Measurements from ENCODE around the gene SCN4B.

SCN4B gene

GRCh38 chr11:118164885-118165284 is 12.3 kb upstream of the SCN4B start:
- Histone ChIP-seq H3K36me3 (ENCODE audit: control insufficient read depth in 2 of 2, insufficient read depth in 2 of 2, low read length in 2 of 2) (no peaks in the 10 kb centered on the region), H3K4me1 (ENCODE audit: control insufficient read depth in 2 of 2, insufficient read depth in 2 of 2, low read length in 2 of 2) (no peaks in the 10 kb centered on the region), H3K9ac (ENCODE audit: low read depth in 1 of 2, low read length in 2 of 2) (no peak overlapping the region), H3K27ac (ENCODE audit: low read depth in 2 of 2, low read length in 2 of 2) (no peak overlapping the region), H3K9me3 (ENCODE audit: control insufficient read depth in 2 of 2, low read length in 2 of 2) (no peaks in the 10 kb centered on the region), H3K27me3 (ENCODE audit: control insufficient read depth in 2 of 2, insufficient read depth in 2 of 2, low read length in 2 of 2) (peaks cover 10 to 17% of the 10 kb centered on the region in 2 donors), H3K4me3 (ENCODE audit: low read length in 2 of 2) (no peak overlapping the region)

DNA sequence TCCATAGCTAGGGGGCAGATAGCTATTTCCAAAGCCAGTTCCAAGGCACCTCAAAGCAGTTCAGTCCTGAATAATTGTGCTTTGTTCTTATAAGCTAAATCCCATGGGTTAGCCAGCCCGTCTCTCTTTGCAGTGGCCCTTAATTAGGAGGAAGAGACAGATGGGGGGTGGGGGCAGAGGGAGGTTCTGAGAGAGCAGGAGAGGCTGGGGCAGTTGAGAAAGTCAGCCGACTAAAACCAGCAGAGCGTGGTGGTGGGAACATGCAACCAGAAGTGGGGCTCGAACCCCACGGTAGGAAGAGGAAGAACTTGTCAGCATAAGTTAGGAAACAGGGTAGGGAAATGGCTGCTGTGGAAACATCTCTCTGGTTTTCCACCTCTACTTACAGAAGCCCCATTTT is 10.9 kb upstream of the SCN4B start:
- H3K27ac ChIP-seq (ENCODE audit: low read depth in 2 of 2, low read length in 2 of 2) = no peak overlapping the region
- H3K36me3 ChIP-seq (ENCODE audit: control insufficient read depth in 2 of 2, insufficient read depth in 2 of 2, low read length in 2 of 2) = no peaks in the 10 kb centered on the region
- H3K4me1 ChIP-seq (ENCODE audit: control insufficient read depth in 2 of 2, insufficient read depth in 2 of 2, low read length in 2 of 2) = no peaks in the 10 kb centered on the region
- no peaks in the 10 kb centered on the region for H3K9me3 ChIP-seq (ENCODE audit: control insufficient read depth in 2 of 2, low read length in 2 of 2)
- H3K9ac ChIP-seq (ENCODE audit: low read depth in 1 of 2, low read length in 2 of 2) = no peak overlapping the region
- no peak overlapping the region for H3K4me3 ChIP-seq (ENCODE audit: low read length in 2 of 2)
- peaks cover 11 to 12% of the 10 kb centered on the region in 2 donors for H3K27me3 ChIP-seq (ENCODE audit: control insufficient read depth in 2 of 2, insufficient read depth in 2 of 2, low read length in 2 of 2)

GRCh38 chr11:118162846-118163245 is 10.2 kb upstream of the SCN4B start:
- H3K4me1 ChIP-seq (ENCODE audit: control insufficient read depth in 2 of 2, insufficient read depth in 2 of 2, low read length in 2 of 2) = no peaks in the 10 kb centered on the region
- no peaks in the 10 kb centered on the region for H3K36me3 ChIP-seq (ENCODE audit: control insufficient read depth in 2 of 2, insufficient read depth in 2 of 2, low read length in 2 of 2)
- no peaks in the 10 kb centered on the region for H3K9me3 ChIP-seq (ENCODE audit: control insufficient read depth in 2 of 2, low read length in 2 of 2)
- H3K27me3 ChIP-seq (ENCODE audit: control insufficient read depth in 2 of 2, insufficient read depth in 2 of 2, low read length in 2 of 2) = peaks cover 11 to 18% of the 10 kb centered on the region in 2 donors
- no peak overlapping the region for H3K9ac ChIP-seq (ENCODE audit: low read depth in 1 of 2, low read length in 2 of 2)
- H3K27ac ChIP-seq (ENCODE audit: low read depth in 2 of 2, low read length in 2 of 2) = no peak overlapping the region
- H3K4me3 ChIP-seq (ENCODE audit: low read length in 2 of 2) = no peak overlapping the region

- H3K27ac ChIP-seq (ENCODE audit: low read depth in 2 of 2, low read length in 2 of 2) = no peak overlapping the region
- peaks cover 18 to 29% of the 10 kb centered on the region in 2 donors for H3K27me3 ChIP-seq (ENCODE audit: control insufficient read depth in 2 of 2, insufficient read depth in 2 of 2, low read length in 2 of 2)
- peaks cover 0 to 2% of the 10 kb centered on the region in 2 donors for H3K4me1 ChIP-seq (ENCODE audit: control insufficient read depth in 2 of 2, insufficient read depth in 2 of 2, low read length in 2 of 2)
- H3K4me3 ChIP-seq (ENCODE audit: low read length in 2 of 2) = no peak overlapping the region
- no peak overlapping the region for H3K9ac ChIP-seq (ENCODE audit: low read depth in 1 of 2, low read length in 2 of 2)
- no peaks in the 10 kb centered on the region for H3K9me3 ChIP-seq (ENCODE audit: control insufficient read depth in 2 of 2, low read length in 2 of 2)
- H3K36me3 ChIP-seq (ENCODE audit: control insufficient read depth in 2 of 2, insufficient read depth in 2 of 2, low read length in 2 of 2) = no peaks in the 10 kb centered on the region
These were observed 9.2 kb upstream of the SCN4B start for GRCh38 chr11:118161786-118162185.

GRCh38 chr11:118157186-118157895 is 4.7 kb upstream of the SCN4B start:
- Histone ChIP-seq H3K4me1 (ENCODE audit: control insufficient read depth in 2 of 2, insufficient read depth in 2 of 2, low read length in 2 of 2) (peaks cover 1 to 5% of the 10 kb centered on the region in 2 donors), H3K9ac (ENCODE audit: low read depth in 1 of 2, low read length in 2 of 2) (no peak overlapping the region), H3K36me3 (ENCODE audit: control insufficient read depth in 2 of 2, insufficient read depth in 2 of 2, low read length in 2 of 2) (no peaks in the 10 kb centered on the region), H3K4me3 (ENCODE audit: low read length in 2 of 2) (no peak overlapping the region), H3K27ac (ENCODE audit: low read depth in 2 of 2, low read length in 2 of 2) (no peak overlapping the region), H3K27me3 (ENCODE audit: control insufficient read depth in 2 of 2, insufficient read depth in 2 of 2, low read length in 2 of 2) (peaks cover 55 to 60% of the 10 kb centered on the region in 2 donors), H3K9me3 (ENCODE audit: control insufficient read depth in 2 of 2, low read length in 2 of 2) (no peaks in the 10 kb centered on the region)

DNA sequence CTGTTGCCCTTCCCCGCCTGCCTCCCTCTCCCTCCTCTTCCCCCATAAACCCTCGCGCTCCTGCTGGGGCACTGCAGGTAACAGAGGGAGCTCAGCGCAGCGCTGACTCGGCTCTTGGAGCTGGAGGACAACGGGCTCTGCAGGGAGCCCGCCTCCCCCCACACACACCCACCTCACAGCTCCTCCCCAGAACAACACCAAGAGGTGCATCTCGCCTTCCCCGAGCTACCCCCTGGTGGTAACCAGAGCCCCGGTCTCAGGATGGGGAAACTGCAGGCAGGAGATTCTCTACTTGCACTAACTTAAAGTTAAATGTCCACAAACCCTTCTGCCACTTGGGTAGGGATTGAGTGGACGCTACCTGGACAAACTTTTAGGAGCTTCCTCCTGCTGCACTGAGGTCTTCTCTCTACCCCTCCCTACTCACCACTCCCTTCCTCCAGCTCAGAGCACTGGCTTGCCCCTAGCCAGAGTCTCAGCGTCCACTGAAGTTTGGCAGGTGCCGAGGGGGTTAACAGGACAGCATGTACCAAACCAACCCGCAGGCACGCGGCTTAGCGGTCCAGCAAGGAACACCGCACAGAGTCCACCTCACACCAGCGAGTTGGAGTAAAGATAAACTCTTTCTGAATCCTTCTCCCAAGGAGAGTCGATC is 4.0 kb upstream of the SCN4B start:
- no peak overlapping the region for H3K27ac ChIP-seq (ENCODE audit: low read depth in 2 of 2, low read length in 2 of 2)
- no peak overlapping the region for H3K4me3 ChIP-seq (ENCODE audit: low read length in 2 of 2)
- no peaks in the 10 kb centered on the region for H3K9me3 ChIP-seq (ENCODE audit: control insufficient read depth in 2 of 2, low read length in 2 of 2)
- H3K27me3 ChIP-seq (ENCODE audit: control insufficient read depth in 2 of 2, insufficient read depth in 2 of 2, low read length in 2 of 2) = peaks cover 61 to 63% of the 10 kb centered on the region in 2 donors
- H3K4me1 ChIP-seq (ENCODE audit: control insufficient read depth in 2 of 2, insufficient read depth in 2 of 2, low read length in 2 of 2) = peaks cover 5 to 6% of the 10 kb centered on the region in 2 donors
- no peaks in the 10 kb centered on the region for H3K36me3 ChIP-seq (ENCODE audit: control insufficient read depth in 2 of 2, insufficient read depth in 2 of 2, low read length in 2 of 2)
- no peak overlapping the region for H3K9ac ChIP-seq (ENCODE audit: low read depth in 1 of 2, low read length in 2 of 2)

- Histone ChIP-seq H3K9ac (ENCODE audit: low read depth in 1 of 2, low read length in 2 of 2) (no peak overlapping the region), H3K4me3 (ENCODE audit: low read length in 2 of 2) (no peak overlapping the region), H3K36me3 (ENCODE audit: control insufficient read depth in 2 of 2, insufficient read depth in 2 of 2, low read length in 2 of 2) (no peaks in the 10 kb centered on the region), H3K27me3 (ENCODE audit: control insufficient read depth in 2 of 2, insufficient read depth in 2 of 2, low read length in 2 of 2) (peaks cover 61 to 69% of the 10 kb centered on the region in 2 donors), H3K9me3 (ENCODE audit: control insufficient read depth in 2 of 2, low read length in 2 of 2) (no peaks in the 10 kb centered on the region), H3K4me1 (ENCODE audit: control insufficient read depth in 2 of 2, insufficient read depth in 2 of 2, low read length in 2 of 2) (peaks cover 5 to 6% of the 10 kb centered on the region in 2 donors), H3K27ac (ENCODE audit: low read depth in 2 of 2, low read length in 2 of 2) (no peak overlapping the region)
These were observed 3.3 kb upstream of the SCN4B start for GRCh38 chr11:118155776-118156530.

- Histone ChIP-seq H3K9ac (ENCODE audit: low read depth in 1 of 2, low read length in 2 of 2) (no peak overlapping the region), H3K36me3 (ENCODE audit: control insufficient read depth in 2 of 2, insufficient read depth in 2 of 2, low read length in 2 of 2) (no peaks in the 10 kb centered on the region), H3K4me1 (ENCODE audit: control insufficient read depth in 2 of 2, insufficient read depth in 2 of 2, low read length in 2 of 2) (peaks cover 5 to 6% of the 10 kb centered on the region in 2 donors), H3K9me3 (ENCODE audit: control insufficient read depth in 2 of 2, low read length in 2 of 2) (no peaks in the 10 kb centered on the region), H3K27ac (ENCODE audit: low read depth in 2 of 2, low read length in 2 of 2) (no peak overlapping the region), H3K27me3 (ENCODE audit: control insufficient read depth in 2 of 2, insufficient read depth in 2 of 2, low read length in 2 of 2) (peaks cover 68 to 74% of the 10 kb centered on the region in 2 donors), H3K4me3 (ENCODE audit: low read length in 2 of 2) (no peak overlapping the region)
These were observed 2.0 kb upstream of the SCN4B start for GRCh38 chr11:118154641-118155040.

- H3K4me3 ChIP-seq (ENCODE audit: low read length in 2 of 2) = no peak overlapping the region
- H3K27me3 ChIP-seq (ENCODE audit: control insufficient read depth in 2 of 2, insufficient read depth in 2 of 2, low read length in 2 of 2) = peaks cover 68 to 77% of the 10 kb centered on the region in 2 donors
- no peak overlapping the region for H3K9ac ChIP-seq (ENCODE audit: low read depth in 1 of 2, low read length in 2 of 2)
- no peaks in the 10 kb centered on the region for H3K9me3 ChIP-seq (ENCODE audit: control insufficient read depth in 2 of 2, low read length in 2 of 2)
- H3K36me3 ChIP-seq (ENCODE audit: control insufficient read depth in 2 of 2, insufficient read depth in 2 of 2, low read length in 2 of 2) = no peaks in the 10 kb centered on the region
- no peak overlapping the region for H3K27ac ChIP-seq (ENCODE audit: low read depth in 2 of 2, low read length in 2 of 2)
- peaks cover 5 to 6% of the 10 kb centered on the region in 2 donors for H3K4me1 ChIP-seq (ENCODE audit: control insufficient read depth in 2 of 2, insufficient read depth in 2 of 2, low read length in 2 of 2)
These were observed 1.4 kb upstream of the SCN4B start for GRCh38 chr11:118153976-118154375.

GRCh38 chr11:118153516-118153915 is 893 bp upstream of the SCN4B start:
- Histone ChIP-seq H3K27me3 (ENCODE audit: control insufficient read depth in 2 of 2, insufficient read depth in 2 of 2, low read length in 2 of 2) (peaks cover 68 to 75% of the 10 kb centered on the region in 2 donors), H3K36me3 (ENCODE audit: control insufficient read depth in 2 of 2, insufficient read depth in 2 of 2, low read length in 2 of 2) (no peaks in the 10 kb centered on the region), H3K27ac (ENCODE audit: low read depth in 2 of 2, low read length in 2 of 2) (no peak overlapping the region), H3K9me3 (ENCODE audit: control insufficient read depth in 2 of 2, low read length in 2 of 2) (no peaks in the 10 kb centered on the region), H3K9ac (ENCODE audit: low read depth in 1 of 2, low read length in 2 of 2) (no peak overlapping the region), H3K4me1 (ENCODE audit: control insufficient read depth in 2 of 2, insufficient read depth in 2 of 2, low read length in 2 of 2) (peaks cover 5 to 6% of the 10 kb centered on the region in 2 donors), H3K4me3 (ENCODE audit: low read length in 2 of 2) (no peak overlapping the region)
